ENCODE data around the gene SLC4A3.
"Not testable (repeated sequence)": the region's sequence is repeated elsewhere in the genome, so short reads cannot be mapped to it uniquely, and the experiment has no call there.

The SLC4A3 gene

GRCh38 chr2:219680958-219681693 lies 53.7 kb downstream of the SLC4A3 start:
- Histone ChIP-seq H3K36me3 (ENCODE audit: control insufficient read depth, insufficient read depth, low read length) (no peaks in the 10 kb centered on the region), H3K9me3 (ENCODE audit: control insufficient read depth, insufficient read depth, low read length) (no peaks in the 10 kb centered on the region)

DNA sequence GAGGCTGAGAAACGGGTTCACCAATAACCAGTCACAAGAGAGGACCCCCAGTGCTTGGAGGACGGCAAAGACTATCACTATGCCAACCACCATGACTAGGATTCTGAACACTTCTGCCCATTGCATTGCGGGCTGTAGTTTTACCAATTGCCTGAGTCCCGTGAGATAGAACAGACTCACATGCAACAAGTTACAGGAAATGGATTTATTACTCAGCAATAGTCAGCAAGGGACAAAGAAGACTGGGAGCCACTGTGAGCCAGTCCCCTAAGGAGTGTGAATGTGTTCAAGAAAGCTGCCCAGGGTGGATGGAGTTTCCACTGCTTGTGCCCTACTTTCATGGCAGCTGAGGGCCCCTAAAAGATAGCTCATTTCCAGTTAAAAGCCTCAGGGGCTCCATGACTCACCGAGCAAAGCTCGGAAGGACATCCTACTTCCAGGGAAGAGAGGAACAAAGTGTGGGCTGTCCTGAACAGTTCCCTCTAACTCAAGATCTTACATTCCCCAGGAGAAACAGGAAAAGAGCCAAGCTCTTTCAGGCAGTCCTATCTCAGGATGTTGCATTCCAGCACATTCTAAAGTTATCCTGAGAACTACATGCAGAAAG lies 54.4 kb downstream of the SLC4A3 start:
- Histone ChIP-seq H3K36me3 (ENCODE audit: control insufficient read depth, insufficient read depth, low read length) (no peaks in the 10 kb centered on the region), H3K9me3 (ENCODE audit: control insufficient read depth, insufficient read depth, low read length) (no peaks in the 10 kb centered on the region), H3K4me3 (ENCODE audit: low read depth, low read length) (no peak overlapping the region), H3K4me1 (ENCODE audit: control insufficient read depth, insufficient read depth, low read length) (peaks cover 9% of the 10 kb centered on the region), H3K27me3 (ENCODE audit: control insufficient read depth, insufficient read depth, low read length) (no peaks in the 10 kb centered on the region), H3K9ac (ENCODE audit: low read depth, low read length) (no peak overlapping the region)

More at GRCh38 chr2:219680958-219681693, 53.7 kb downstream of the SLC4A3 start:
- Histone ChIP-seq H3K4me1 (ENCODE audit: control insufficient read depth, insufficient read depth, low read length) (peaks cover 6% of the 10 kb centered on the region), H3K27me3 (ENCODE audit: control insufficient read depth, insufficient read depth, low read length) (no peaks in the 10 kb centered on the region), H3K4me3 (ENCODE audit: low read depth, low read length) (no peak overlapping the region), H3K9ac (ENCODE audit: low read depth, low read length) (no peak overlapping the region)

DNA sequence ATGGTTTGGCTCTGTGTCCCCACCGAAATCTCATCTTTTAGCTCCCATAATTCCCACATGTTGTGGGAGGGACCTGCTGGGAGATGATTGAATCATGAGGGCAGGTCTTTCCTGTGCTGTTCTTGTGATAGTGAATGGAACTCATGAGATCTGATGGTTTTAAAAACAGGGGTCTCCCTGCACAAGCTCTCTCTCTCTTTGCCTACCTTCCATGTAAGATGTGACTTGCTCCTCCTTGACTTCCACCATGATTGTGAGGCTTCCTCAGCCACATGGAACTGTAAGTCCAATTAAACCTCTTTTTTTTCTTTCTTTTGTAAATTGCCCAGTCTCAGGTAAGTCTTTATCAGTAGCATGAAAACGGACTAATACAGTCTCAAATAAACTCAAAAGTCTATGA lies 56.0 kb downstream of the SLC4A3 start:
- H3K4me1 ChIP-seq (ENCODE audit: control insufficient read depth, insufficient read depth, low read length); H3K36me3 ChIP-seq (ENCODE audit: control insufficient read depth, insufficient read depth, low read length); H3K9me3 ChIP-seq (ENCODE audit: control insufficient read depth, insufficient read depth, low read length); H3K27me3 ChIP-seq (ENCODE audit: control insufficient read depth, insufficient read depth, low read length); H3K4me3 ChIP-seq (ENCODE audit: low read depth, low read length); H3K9ac ChIP-seq (ENCODE audit: low read depth, low read length): not testable (repeated sequence)

DNA sequence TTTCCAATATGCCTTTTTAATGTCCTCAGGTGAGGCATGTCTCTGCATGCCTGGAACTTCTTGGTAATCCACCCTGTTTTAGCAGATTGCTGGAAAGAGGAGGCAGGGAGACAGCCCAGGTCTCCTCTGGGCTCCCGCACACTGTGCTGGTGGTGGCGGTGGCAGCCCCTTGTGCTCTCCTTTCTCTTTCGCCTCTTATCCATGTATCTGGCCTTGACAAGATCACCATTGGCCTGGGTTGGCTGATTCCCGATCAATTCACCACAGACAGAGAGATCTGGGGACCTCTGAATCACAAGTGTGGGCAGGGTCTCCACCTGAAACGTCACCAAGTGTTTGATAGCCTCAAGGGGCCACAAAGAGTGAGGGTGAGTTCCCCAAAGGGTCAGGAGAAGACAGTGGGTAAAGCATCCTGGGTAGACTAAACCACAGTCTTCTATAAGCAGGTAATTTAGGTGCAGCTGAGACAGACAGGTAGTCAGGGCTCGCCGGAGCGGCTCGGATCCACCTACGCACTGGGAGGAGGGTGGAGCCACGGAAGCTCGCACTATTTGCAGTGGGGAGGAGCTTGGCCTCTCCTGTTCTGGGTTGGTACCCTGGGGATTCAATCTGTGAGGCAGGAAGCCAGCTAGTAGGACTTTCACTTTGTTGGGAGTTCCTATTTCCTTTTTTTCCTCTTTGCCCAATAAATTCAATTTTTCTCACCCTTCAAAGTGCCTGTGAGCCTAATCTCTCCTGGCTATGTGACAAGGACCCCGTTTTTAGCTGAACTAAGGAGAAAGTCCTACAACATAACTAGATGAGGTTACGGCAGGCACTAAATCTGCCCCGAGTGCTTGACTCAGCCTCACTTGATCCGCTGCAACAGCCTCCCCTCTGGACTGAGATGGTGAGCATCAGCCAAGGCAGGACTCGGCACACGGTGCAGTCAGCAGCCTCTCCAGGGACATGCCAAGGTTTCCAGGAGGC lies 57.6 kb downstream of the SLC4A3 start:
- Histone ChIP-seq H3K36me3 (ENCODE audit: control insufficient read depth, insufficient read depth, low read length) (no peaks in the 10 kb centered on the region), H3K9me3 (ENCODE audit: control insufficient read depth, insufficient read depth, low read length) (no peaks in the 10 kb centered on the region), H3K4me1 (ENCODE audit: control insufficient read depth, insufficient read depth, low read length) (peaks cover 9% of the 10 kb centered on the region), H3K27me3 (ENCODE audit: control insufficient read depth, insufficient read depth, low read length) (no peaks in the 10 kb centered on the region), H3K4me3 (ENCODE audit: low read depth, low read length) (peak overlapping the region; percentile 46), H3K9ac (ENCODE audit: low read depth, low read length) (peak overlapping the region; percentile 61)

GRCh38 chr2:219687272-219687671 lies 59.8 kb downstream of the SLC4A3 start:
- Histone ChIP-seq H3K36me3 (ENCODE audit: control insufficient read depth, insufficient read depth, low read length) (no peaks in the 10 kb centered on the region), H3K9me3 (ENCODE audit: control insufficient read depth, insufficient read depth, low read length) (no peaks in the 10 kb centered on the region), H3K9ac (ENCODE audit: low read depth, low read length) (no peak overlapping the region), H3K4me3 (ENCODE audit: low read depth, low read length) (no peak overlapping the region), H3K4me1 (ENCODE audit: control insufficient read depth, insufficient read depth, low read length) (peaks cover 9% of the 10 kb centered on the region), H3K27me3 (ENCODE audit: control insufficient read depth, insufficient read depth, low read length) (no peaks in the 10 kb centered on the region)

DNA sequence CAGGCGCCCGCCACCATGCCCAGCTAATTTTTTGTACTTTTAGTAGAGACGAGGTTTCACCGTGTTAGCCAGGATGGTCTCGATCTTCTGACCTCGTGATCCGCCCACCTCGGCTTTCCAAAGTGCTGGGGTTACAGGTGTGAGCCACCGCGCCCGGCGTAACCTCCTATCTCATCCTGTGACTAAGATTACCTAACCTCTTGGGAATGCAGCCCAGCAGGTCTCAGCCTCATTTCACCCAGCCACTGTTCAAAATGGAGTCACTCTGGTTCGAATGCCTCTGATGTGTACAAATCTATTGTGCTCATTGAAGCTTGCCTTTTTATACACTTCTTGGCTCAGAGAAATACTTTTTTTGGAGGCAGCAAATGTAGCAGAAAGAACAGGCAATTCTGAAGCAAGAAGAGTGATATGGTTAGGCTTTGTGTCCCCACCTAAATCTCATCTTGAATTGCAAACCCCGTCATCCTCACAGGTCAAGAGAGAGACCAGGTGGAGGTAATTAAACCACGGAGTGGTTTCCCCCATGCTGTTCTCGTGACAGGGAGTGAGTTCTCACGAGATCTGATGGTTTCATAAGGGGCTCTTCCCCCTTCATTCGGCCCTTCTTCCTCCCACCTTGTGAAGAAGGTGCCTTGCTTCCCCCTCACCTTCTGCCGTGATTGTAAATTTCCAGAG lies 60.6 kb downstream of the SLC4A3 start:
- no peaks in the 10 kb centered on the region for H3K27me3 ChIP-seq (ENCODE audit: control insufficient read depth, insufficient read depth, low read length)
- no peaks in the 10 kb centered on the region for H3K9me3 ChIP-seq (ENCODE audit: control insufficient read depth, insufficient read depth, low read length)
- no peak overlapping the region for H3K9ac ChIP-seq (ENCODE audit: low read depth, low read length)
- H3K4me1 ChIP-seq (ENCODE audit: control insufficient read depth, insufficient read depth, low read length): peaks cover 9% of the 10 kb centered on the region
- no peaks in the 10 kb centered on the region for H3K36me3 ChIP-seq (ENCODE audit: control insufficient read depth, insufficient read depth, low read length)
- H3K4me3 ChIP-seq (ENCODE audit: low read depth, low read length): no peak overlapping the region

DNA sequence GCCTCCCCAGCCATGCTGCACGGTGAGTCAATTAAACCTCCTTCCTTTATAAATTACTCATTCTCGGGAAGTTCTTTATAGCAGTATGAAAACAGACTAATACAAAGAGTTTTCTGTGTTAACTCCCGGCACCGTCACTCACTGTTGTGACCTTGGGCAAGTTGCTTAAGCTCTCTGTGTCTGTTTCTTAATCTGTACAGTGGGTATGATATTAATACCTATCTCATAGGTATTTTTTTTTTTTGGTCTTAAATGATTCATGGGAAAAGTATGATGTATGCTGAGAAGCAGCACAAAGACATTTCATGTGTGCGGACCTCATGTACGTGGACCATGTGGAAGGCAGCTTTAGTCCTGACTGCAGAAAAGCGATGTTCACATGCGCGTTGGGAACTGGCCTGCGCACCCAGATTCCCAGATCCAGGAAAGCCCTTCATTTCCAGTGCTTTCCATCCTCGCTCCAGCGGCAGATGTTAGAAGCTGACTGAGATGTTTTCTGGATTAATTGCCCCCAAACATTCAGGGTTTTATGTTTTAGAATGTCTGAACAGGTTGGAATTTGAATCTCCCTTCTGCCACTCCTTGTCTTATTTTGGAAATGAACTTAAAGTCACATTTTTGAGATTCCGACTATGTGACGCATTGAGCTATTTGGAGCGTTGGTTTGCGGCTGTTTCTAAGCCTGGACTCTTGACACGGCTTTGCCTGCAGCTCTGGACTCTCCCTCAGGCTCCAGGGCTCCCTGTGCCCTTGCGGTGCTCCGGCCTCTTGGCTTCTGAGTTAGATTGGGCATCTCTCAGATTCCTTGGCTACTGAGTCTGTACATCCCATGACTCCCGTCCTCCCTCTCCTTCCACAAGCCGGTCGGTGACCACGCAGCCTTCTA lies 61.4 kb downstream of the SLC4A3 start:
- no peaks in the 10 kb centered on the region for H3K36me3 ChIP-seq (ENCODE audit: control insufficient read depth, insufficient read depth, low read length)
- H3K4me3 ChIP-seq (ENCODE audit: low read depth, low read length): no peak overlapping the region
- no peaks in the 10 kb centered on the region for H3K27me3 ChIP-seq (ENCODE audit: control insufficient read depth, insufficient read depth, low read length)
- no peak overlapping the region for H3K9ac ChIP-seq (ENCODE audit: low read depth, low read length)
- no peaks in the 10 kb centered on the region for H3K9me3 ChIP-seq (ENCODE audit: control insufficient read depth, insufficient read depth, low read length)
- peaks cover 9% of the 10 kb centered on the region for H3K4me1 ChIP-seq (ENCODE audit: control insufficient read depth, insufficient read depth, low read length)

DNA sequence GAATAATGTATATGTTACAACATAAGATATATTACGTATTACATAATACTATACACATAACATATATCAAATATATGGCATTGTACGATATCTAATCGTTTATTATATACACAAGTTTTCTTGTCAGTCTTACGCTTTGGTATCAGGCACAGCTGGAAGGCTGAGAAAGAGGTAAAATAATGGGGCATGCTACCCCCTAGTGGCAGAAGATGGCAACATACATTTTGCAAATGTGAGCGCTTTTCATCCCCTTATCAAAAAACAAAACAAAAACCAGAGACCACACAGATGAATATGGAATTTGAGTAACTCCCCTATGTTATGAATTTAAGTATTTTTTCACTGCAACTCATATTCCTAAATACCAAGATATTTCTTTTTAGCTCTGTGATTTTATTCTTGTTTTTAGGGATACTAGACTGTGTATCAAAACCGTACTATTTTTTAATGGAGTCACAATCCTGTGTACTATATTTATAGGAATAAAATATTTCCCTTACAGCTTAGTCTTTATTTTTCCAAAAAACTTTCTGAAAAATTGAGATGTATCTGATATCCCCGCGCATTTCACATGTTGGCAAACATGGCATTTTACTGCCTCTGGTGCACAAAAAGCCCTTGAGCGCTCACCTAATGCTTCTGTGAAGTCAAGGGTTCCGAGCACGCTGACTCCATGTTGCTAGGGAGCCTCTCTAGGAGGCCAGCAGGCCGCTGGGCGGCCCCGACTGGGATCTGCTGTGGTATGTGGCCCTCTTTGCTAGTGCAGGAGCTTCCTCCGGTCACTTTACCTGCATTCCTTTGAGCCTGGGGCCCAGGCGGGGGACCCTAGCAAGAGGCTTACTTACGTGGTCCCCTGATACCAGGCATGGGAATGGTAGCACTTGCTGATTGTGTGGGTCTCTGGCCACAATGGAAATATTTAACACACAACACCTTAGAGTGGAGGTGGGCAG lies 62.5 kb downstream of the SLC4A3 start:
- Histone ChIP-seq H3K9ac (ENCODE audit: low read depth, low read length) (no peak overlapping the region), H3K36me3 (ENCODE audit: control insufficient read depth, insufficient read depth, low read length) (no peaks in the 10 kb centered on the region), H3K4me1 (ENCODE audit: control insufficient read depth, insufficient read depth, low read length) (peaks cover 6% of the 10 kb centered on the region), H3K9me3 (ENCODE audit: control insufficient read depth, insufficient read depth, low read length) (no peaks in the 10 kb centered on the region), H3K4me3 (ENCODE audit: low read depth, low read length) (no peak overlapping the region), H3K27me3 (ENCODE audit: control insufficient read depth, insufficient read depth, low read length) (no peaks in the 10 kb centered on the region)

GRCh38 chr2:219691571-219691970 lies 64.1 kb downstream of the SLC4A3 start:
- Histone ChIP-seq H3K27me3 (ENCODE audit: control insufficient read depth, insufficient read depth, low read length) (no peaks in the 10 kb centered on the region), H3K4me3 (ENCODE audit: low read depth, low read length) (no peak overlapping the region), H3K9ac (ENCODE audit: low read depth, low read length) (no peak overlapping the region), H3K36me3 (ENCODE audit: control insufficient read depth, insufficient read depth, low read length) (no peaks in the 10 kb centered on the region), H3K4me1 (ENCODE audit: control insufficient read depth, insufficient read depth, low read length) (no peaks in the 10 kb centered on the region), H3K9me3 (ENCODE audit: control insufficient read depth, insufficient read depth, low read length) (no peaks in the 10 kb centered on the region)

Data from iPS-15b (cell line).